ENCODE measurements around the gene NPY1R.
A peak's percentile ranks its signal among the peaks of the same experiment; 100 is the strongest.

Gene NPY1R

DNA sequence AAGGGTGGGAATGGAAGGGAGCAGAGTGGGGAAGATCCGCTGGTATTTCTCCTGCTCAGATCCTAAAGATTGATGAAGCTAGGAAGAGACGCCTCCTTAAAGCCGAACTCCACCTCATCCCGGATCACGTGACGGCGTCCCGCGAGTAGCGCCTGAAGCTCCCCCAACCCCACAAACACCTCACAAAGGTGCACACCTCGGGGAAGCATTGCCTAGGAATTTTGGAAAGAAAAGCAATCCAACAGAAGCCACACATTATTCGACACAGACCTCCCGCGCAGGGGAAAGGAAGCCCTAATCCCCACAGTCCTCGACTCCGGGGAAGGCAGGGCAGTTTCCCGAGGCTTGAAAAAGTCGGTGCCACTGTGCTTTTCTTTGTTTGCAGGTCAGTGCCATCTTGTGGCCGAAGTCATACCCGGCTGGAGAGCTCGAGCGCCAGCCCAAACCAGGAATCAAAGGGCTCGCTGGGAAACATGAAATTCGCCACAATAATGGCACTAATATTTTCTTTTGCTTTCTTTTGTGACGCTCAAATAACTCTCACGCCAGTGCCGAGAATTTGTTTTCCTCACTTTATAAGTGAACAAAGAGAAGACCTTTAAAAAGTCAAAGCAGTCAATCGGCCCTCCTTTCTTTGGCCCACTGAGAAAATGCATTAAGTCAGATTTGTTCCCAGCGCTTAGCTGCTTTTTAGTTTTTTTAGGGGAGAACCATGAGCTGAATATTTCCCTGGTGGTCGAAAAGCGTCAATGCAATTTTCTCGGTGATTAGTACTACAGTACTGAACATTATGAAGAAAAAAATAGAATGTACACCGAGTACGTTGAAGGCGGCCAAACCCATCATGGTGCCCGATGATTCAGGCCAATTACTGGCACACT is at the start of gene NPY1R:
NPY1R (minus strand) TSS at position 71 of the 881 bp plus-strand sequence. CDS start 6,042 bp downstream, outside the sequence.
- DNase-seq = peak; percentile 82

GRCh38 chr4:163380703-163381102 is 48.3 kb upstream of the NPY1R start:
- DNase-seq = no peak

DNA sequence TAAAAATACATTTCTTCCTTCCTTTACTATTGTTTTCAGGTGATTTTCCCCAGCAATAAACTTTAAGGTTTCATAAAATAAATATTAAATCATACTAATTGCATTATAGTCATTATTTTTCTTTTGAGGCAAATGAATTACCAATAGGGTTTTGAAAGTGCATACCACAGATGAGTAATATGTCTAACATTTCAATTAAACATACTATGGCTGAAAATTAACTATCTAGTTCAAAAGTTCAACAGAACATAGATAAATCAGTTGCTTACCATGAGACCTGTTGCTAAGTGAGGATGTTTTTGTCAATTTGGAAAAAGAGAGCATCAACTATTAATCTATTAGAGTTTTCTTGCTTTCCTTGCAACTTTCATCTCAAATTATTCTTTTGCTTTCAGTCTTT is 46.3 kb upstream of the NPY1R start:
- DNase-seq = no peak

DNA sequence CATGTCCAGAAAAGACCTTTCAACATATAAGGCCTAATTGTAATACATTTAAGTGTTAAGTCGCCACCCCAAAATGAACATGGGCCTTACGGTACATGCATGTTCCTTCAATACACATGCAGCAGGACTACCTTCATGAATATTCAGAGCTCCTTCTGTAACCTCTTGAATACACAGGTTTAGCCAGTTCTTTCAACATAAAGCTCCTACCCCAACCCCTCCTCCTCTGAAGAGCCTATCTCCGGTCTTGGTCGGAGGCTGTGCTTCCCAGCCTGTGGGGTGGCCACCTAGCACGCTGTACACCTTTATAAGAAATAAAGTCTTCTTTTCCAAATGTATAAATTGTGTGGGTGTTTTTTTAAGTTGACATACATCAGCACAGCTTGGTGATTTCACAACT is 39.6 kb upstream of the NPY1R start:
- DNase-seq = no peak

DNA sequence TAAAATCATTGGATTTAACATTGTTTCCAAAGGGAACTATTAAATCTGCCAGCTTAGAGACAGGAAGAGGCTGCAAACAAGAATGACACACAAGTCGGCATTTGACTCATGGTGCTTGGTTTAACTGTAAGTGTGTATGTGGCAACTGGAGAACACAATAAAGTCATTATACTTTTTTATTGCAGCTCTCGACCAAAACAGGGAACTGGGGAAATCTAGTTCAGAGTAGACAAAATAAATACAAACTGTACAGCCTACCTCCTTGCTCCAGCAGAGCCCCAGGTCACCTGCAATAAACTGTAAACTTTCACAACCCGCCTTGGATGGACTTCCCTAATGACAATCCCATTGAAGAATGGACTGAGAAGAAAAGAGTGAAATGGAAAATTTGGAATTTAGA is 35.3 kb upstream of the NPY1R start:
- DNase-seq = no peak

DNA sequence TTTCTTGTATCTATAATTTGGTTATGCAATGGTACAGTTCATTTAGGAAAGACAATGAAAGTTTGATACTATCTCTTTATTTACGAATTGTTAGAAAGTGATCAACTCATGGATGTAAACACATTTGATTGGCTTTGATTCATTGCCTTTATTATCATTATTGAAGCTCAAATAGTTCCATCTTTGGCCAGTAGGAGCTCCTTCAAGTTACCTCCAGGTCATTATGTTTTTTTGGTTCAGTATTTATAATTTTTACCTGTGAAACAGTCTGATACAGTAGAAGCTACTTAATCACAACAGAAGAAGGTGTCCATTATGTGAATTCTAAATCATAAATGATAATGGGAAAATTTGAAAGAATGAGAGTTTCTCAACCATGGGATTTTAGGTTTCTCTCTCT is 23.7 kb upstream of the NPY1R start:
- DNase-seq = no peak

DNA sequence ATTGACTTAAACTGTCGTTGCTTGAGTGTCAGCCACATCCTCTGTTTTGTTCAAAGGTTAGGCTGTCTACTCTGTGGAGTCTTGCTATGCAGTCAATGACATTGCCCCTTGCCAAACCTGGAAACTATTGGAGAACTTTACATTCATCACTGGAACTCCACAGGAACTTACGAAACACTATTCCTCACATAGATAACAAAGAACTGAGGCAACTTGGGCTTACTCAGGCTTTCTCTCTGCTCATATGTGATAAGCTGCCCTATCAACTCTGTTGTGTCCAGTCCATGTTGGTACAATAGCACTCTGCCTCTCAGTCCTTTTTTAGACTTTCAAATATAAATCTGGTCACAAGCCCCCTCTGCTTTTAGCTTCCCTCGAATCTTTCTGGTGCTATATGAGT is 20.7 kb upstream of the NPY1R start:
- DNase-seq = no peak

DNA sequence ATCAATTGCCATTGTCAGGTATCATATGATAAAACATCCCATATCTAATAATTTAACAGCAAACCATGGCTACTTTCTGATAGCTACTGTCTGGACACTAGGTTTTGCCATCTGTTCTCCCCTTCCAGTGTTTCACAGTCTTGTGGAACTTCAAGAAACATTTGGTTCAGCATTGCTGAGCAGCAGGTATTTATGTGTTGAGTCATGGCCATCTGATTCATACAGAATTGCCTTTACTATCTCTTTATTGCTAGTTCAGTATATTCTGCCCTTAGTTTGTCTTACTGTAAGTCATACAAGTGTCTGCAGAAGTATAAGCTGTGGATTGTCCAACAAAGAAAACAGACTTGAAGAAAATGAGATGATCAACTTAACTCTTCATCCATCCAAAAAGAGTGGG is 18.3 kb upstream of the NPY1R start:
- DNase-seq = no peak

DNA sequence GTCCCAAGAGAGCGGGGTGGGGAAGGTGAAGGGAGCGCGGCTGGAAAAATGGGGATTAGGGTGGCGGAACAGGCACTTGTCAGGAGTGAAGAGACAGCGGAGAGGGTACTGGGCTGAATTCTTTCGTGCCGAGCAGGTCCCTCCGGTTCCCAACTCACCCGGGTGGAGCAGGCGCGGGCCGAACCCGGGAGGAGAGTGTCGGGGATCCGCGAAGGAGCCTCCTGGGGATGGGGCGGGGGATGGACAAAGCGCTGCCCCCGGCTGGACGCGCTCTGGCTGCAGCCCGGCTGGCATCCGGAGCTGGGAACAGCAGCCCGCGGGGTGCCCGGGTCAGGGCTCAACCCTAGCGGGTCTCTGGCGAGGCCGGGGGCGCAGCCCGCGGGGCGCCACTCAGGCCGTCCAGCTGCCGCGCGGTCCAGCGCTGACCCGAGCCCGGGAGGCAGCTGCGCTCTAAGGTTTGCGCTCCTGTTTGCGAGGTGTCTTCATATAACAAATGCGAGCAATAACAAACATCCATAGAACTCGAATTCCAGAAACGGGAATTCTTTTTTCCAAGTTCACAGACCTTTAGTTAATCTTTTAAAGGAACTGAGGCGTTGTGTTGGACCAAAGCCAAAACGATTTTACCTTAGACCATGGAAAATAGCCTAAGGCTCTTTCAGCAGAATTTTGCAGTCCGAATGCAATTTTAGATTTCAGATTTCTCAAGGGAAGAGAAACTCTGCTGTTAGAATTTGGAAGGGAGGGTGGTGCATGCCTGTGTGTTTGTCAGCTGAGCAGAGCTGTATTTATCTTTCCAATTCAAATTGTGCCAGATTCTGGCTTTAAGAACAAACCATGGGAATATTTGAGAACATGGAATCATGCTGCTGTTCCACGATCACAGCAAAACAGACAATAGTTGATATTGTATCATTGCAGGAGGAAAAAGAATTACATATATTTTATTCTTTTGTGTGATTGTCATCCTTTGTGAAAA is 12.0 kb upstream of the NPY1R start:
- peak; percentile 33 for DNase-seq

DNA sequence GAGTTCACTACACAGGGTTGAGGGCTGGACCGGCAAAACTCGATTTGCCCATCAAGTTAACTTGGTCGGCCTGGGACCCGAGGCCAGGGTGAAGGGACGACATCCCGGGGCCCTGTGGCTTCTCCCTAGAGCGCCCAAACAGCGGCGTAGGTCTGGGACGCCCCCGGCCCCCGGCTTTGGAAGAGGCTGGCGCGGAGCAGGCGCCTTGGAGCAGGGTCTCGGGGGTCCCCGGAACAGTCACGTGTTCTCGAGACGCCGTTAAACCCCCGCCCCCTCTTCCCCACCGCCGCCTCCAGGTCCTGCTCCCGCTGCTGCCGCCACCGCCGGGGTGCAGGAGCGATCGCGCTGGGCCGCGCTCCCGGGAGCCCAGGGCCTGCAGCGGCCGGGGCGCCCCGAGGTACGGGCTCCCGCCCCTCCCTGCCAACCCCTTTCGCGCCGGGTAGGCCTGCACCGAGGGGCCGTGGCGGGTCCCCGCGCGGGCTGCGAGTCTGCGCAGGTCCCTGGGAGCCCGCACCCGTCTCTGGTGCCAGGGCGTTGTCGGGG is 11.3 kb upstream of the NPY1R start, which contains the start of gene NPY5R:
NPY5R (plus strand) TSS at position 289 of the 543 bp plus-strand sequence. CDS start 6,382 bp downstream, outside the sequence.
- DNase-seq = peak; percentile 33

- no peak for DNase-seq
Observed at GRCh38 chr4:163335384-163335783, 3.0 kb upstream of the NPY1R start.

- DNase-seq = peak; percentile 30
Observed at GRCh38 chr4:163331629-163332376, 593 bp downstream of the NPY1R start.

- DNase-seq = no peak
Observed at GRCh38 chr4:163330916-163331628, 1.3 kb downstream of the NPY1R start.

- no peak for DNase-seq
Observed at GRCh38 chr4:163317110-163317509, 15.3 kb downstream of the NPY1R start.

DNA sequence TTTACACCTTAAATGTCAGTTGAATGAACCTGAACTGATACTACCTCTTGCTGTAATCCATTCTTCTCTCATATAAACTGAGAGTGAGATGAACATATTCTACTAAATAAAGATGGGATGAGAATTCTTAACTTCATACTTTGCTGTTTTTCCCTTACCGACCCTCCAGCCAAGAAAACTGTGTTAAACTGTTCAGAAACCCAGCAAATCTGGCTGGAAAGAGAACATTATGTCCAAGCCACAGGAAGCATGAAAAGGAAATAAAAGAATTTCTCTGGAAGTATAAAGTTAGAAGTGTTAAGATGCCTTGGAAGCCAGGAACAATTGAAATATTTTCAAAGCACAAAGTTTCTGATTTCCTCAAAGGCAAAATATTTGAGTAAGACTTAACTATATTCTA is 22.9 kb downstream of the NPY1R start:
- no peak for DNase-seq

DNA sequence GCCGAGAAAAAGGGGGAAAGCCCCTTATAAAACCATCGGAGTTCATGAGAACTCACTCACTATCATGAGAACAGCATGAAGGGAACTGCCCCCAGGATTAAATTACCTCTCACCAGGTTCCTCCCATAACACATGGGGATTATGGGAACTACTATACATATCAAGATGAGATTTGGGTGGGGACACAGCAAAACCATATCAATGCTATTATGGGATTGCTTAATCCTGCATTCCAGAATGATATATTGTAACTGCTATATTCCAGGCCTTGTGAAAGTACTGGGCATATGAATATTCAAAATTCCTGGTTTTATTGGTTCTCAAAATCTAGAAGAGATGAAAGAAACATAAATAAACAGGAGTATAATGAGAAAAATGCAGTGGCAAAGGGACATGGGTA is 29.3 kb downstream of the NPY1R start:
- DNase-seq = no peak

DNA sequence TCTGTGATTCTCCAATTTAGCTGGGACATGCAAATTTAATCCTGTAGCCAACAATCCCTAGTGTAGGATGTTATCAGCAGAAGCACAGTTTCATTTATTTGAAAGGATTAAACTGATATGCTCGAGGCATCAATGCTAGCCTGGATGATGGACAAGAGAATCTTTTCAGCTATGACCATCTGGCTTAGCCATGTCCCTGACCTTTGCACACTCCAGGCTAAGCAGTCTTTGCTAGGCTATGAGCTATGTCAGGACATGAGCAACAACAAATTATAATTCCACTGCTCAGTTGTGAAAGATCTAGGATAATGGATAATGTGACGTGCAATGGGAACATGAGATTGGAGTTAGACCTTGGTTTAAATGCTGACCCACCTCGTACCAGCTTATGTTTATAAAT is 32.0 kb downstream of the NPY1R start:
- DNase-seq = no peak

- peak; percentile 8 for DNase-seq
Observed at GRCh38 chr4:163295138-163295537, 37.3 kb downstream of the NPY1R start.

DNA sequence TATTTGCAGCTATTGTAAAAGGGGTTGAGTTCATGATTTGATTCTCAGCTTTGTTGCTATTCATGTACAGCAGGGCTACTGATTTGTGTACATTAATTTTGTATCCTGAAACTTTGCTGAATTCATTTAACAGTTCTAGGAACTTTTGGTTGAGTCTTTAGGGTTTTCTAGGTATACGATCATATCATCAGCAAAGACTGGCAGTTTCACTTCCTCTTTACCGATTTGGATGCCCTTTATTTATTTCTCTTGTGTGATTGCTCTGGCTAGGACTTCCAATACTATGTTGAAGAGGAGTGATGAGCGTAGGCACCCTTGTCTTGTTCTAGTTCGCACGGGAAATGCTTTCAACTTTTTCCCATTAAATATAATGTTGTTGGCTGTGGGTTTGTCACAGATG is 48.1 kb downstream of the NPY1R start:
- no peak for DNase-seq

- no peak for DNase-seq
Observed at GRCh38 chr4:163280703-163281519, 51.5 kb downstream of the NPY1R start.

DNA sequence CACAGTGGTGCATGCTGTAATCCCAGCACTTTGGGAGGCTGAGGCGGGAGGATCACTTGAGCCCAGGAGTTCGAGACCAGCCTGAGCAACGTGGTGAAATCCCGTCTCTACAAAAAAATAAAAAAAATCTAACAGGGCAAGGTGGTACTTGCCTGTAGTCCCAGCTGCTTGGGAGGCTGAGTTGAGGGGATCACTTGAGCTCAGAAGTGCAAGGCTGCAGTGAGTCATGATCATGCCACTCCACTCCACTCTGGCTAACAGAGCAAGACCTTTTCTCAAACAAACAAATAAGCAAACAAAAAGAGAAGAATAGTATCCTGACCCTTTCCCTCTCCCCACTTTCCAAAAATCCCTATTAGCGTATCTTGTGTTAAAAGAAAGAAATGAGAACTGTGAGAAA is 52.7 kb downstream of the NPY1R start:
- no peak for DNase-seq
